ENCODE results near the gene FOXR1.
A peak's percentile ranks its signal among the peaks of the same experiment; 100 is the strongest.

Gene FOXR1

DNA sequence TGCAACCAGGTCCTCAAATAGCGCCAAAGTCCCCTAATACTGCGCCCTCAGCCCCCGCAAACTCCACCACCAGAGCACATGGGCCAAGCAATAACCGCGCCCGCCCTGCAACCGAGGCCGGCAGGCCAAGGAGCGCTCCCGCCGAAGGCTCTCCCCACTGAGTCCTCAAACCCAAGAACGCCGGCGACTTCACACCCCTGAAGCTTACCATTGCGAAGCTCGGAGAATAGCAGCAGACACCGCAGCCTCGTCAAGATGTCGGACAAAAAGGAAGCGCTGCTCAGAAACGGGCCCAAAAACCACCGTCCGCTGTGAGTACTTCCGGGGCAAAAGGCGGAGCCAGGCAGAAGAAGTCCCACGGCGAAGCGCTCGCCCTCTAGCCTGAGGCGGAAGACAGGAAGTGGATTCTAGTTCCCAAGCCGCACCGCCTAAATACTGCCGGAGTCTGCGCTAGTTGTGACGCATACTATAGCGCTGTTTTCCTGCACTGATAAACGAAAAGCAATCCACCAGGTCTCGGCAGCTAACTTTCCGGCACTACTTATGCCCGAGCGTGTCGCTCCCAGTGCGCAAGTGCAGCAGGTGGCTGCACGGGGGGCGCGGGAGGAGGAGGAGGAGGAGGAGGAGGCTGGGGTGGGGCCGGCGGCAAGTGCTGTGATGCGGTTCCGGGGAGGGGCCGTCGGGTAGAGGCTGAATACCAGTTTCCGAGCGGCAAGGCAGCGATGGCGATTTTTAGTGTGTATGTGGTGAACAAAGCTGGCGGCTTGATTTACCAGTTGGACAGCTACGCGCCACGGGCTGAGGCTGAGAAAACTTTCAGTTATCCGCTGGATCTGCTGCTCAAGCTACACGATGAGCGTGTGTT lies 46.7 kb downstream of the FOXR1 start, which contains the start of the genes RPS25 and TRAPPC4:
TSS of gene RPS25 (minus strand) at position 270 of the 865 bp plus-strand sequence. CDS start at position 211, 59 bp downstream.
TSS of gene TRAPPC4 (plus strand) at position 693 of the 865 bp plus-strand sequence. CDS start at position 723, 30 bp downstream.
- TF ChIP-seq EZH2phosphoT487 (IDR thresholded peaks at IDR 0.05; ENCODE audit: borderline replicate concordance, low read length), result no peak
- TF ChIP-seq, protein P1, sequence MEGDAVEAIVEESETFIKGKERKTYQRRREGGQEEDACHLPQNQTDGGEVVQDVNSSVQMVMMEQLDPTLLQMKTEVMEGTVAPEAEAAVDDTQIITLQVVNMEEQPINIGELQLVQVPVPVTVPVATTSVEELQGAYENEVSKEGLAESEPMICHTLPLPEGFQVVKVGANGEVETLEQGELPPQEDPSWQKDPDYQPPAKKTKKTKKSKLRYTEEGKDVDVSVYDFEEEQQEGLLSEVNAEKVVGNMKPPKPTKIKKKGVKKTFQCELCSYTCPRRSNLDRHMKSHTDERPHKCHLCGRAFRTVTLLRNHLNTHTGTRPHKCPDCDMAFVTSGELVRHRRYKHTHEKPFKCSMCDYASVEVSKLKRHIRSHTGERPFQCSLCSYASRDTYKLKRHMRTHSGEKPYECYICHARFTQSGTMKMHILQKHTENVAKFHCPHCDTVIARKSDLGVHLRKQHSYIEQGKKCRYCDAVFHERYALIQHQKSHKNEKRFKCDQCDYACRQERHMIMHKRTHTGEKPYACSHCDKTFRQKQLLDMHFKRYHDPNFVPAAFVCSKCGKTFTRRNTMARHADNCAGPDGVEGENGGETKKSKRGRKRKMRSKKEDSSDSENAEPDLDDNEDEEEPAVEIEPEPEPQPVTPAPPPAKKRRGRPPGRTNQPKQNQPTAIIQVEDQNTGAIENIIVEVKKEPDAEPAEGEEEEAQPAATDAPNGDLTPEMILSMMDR (IDR thresholded peaks at IDR 0.05; ENCODE audit: low read depth, low read length, poor library complexity, severe bottlenecking), result peak; percentile 16
- H3K4me3 ChIP-seq (ENCODE audit: low read length), result peak within 1 kb of the TSS; percentile 96
- no peaks in the 10 kb centered on the region for H3K9me2 ChIP-seq (replicated peaks; ENCODE audit: control insufficient read depth, low read length)
- H3K36me3 ChIP-seq (ENCODE audit: control insufficient read depth, low read length), result peaks cover 75% of the 10 kb centered on the region
- H3K4me2 ChIP-seq (ENCODE audit: low read length), result peak within 1 kb of the TSS; percentile 77
- H3K27me3 ChIP-seq (ENCODE audit: control insufficient read depth, low read length), result peaks cover 3% of the 10 kb centered on the region; the same call in 1 of the 2 replicates
- H3K27ac ChIP-seq (ENCODE audit: low read depth, low read length), result peak within 1 kb of the TSS; percentile 93
- no peaks in the 10 kb centered on the region for H3K9me3 ChIP-seq (ENCODE audit: control insufficient read depth, insufficient read depth, low read length)
- peaks cover 47% of the 10 kb centered on the region for H3F3A ChIP-seq (ENCODE audit: control insufficient read depth, insufficient read depth)
- H4K20me1 ChIP-seq (ENCODE audit: control insufficient read depth, insufficient read depth, low read depth, low read length), result peaks cover 6% of the 10 kb centered on the region; the same call in 1 of the 2 replicates
- peaks cover 71% of the 10 kb centered on the region for H3K79me2 ChIP-seq (ENCODE audit: control insufficient read depth, low read length)
- peaks cover 33% of the 10 kb centered on the region for H3K4me1 ChIP-seq (ENCODE audit: control insufficient read depth, low read length)

DNA sequence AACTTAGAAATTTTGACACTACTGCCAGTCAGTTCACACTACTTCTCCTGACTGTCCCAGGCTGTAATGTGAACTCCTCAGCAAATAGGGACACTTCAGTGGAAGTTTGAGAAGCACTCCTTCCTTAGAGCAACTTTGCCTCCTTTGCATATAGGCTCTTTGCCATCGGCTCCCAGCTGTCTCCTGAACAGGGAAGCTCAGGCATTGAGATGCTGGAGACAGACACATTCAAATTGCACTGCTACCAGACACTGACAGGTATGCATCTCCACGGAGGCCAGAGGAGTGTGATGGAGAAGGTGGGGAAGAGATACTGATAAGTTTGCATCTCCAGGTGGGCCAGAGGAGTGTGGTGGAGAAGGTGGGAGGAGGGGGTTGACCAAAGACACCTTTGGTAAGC lies 48.4 kb downstream of the FOXR1 start:
- TF ChIP-seq, protein P1 (IDR thresholded peaks at IDR 0.05; ENCODE audit: low read depth, low read length, poor library complexity, severe bottlenecking), result no peak
- no peak for TF ChIP-seq EZH2phosphoT487 (IDR thresholded peaks at IDR 0.05; ENCODE audit: borderline replicate concordance, low read length)
- Histone ChIP-seq H4K20me1 (ENCODE audit: control insufficient read depth, insufficient read depth, low read depth, low read length) (peaks cover 6% of the 10 kb centered on the region; the same call in 1 of the 2 replicates), H3K4me3 (ENCODE audit: low read length) (peak overlapping the region; percentile 96), H3F3A (ENCODE audit: control insufficient read depth, insufficient read depth) (peaks cover 38% of the 10 kb centered on the region), H3K9me2 (replicated peaks; ENCODE audit: control insufficient read depth, low read length) (no peaks in the 10 kb centered on the region), H3K27me3 (ENCODE audit: control insufficient read depth, low read length) (peaks cover 3% of the 10 kb centered on the region; the same call in 1 of the 2 replicates), H3K4me2 (ENCODE audit: low read length) (peak overlapping the region; percentile 77), H3K9me3 (ENCODE audit: control insufficient read depth, insufficient read depth, low read length) (no peaks in the 10 kb centered on the region), H3K4me1 (ENCODE audit: control insufficient read depth, low read length) (peaks cover 33% of the 10 kb centered on the region), H3K27ac (ENCODE audit: low read depth, low read length) (no peak overlapping the region), H3K36me3 (ENCODE audit: control insufficient read depth, low read length) (peaks cover 77% of the 10 kb centered on the region), H3K79me2 (ENCODE audit: control insufficient read depth, low read length) (peaks cover 75% of the 10 kb centered on the region)

DNA sequence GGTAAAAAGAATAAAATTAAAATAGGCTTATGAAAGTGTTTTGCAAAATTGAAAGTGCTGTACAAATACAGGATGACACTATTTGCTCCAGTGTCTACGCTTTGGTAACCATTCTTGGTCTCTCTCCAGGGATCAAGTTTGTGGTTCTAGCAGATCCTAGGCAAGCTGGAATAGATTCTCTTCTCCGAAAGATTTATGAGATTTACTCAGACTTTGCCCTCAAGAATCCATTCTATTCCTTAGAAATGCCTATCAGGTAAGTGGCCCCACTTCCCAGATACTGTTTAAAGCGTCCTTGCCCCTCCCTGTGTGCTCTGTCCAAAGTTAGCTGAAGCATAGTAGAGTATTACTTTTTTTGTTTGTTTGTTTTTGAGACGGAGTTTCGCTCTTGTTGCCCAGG lies 50.1 kb downstream of the FOXR1 start:
- Histone ChIP-seq H3K9me2 (replicated peaks; ENCODE audit: control insufficient read depth, low read length) (no peaks in the 10 kb centered on the region), H3K79me2 (ENCODE audit: control insufficient read depth, low read length) (peaks cover 58% of the 10 kb centered on the region), H3K4me2 (ENCODE audit: low read length) (peak overlapping the region; percentile 16; the same call in 1 of the 2 replicates), H3K4me3 (ENCODE audit: low read length) (no peak overlapping the region), H4K20me1 (ENCODE audit: control insufficient read depth, insufficient read depth, low read depth, low read length) (0 out of 2 replicates have a peak, but pooled peaks cover 3% of the 10 kb centered on the region), H3K36me3 (ENCODE audit: control insufficient read depth, low read length) (peaks cover 77% of the 10 kb centered on the region), H3K27me3 (ENCODE audit: control insufficient read depth, low read length) (peaks cover 3% of the 10 kb centered on the region; the same call in 1 of the 2 replicates), H3F3A (ENCODE audit: control insufficient read depth, insufficient read depth) (peaks cover 21% of the 10 kb centered on the region), H3K4me1 (ENCODE audit: control insufficient read depth, low read length) (peaks cover 26% of the 10 kb centered on the region), H3K9me3 (ENCODE audit: control insufficient read depth, insufficient read depth, low read length) (no peaks in the 10 kb centered on the region), H3K27ac (ENCODE audit: low read depth, low read length) (no peak overlapping the region)
- TF ChIP-seq EZH2phosphoT487 (IDR thresholded peaks at IDR 0.05; ENCODE audit: borderline replicate concordance, low read length), result no peak
- TF ChIP-seq, protein P1 (IDR thresholded peaks at IDR 0.05; ENCODE audit: low read depth, low read length, poor library complexity, severe bottlenecking), result no peak
